IgD-negative memory B cell (primary cell): ENCODE results near the gene SMCP. TPM values are rescaled to one million over a fixed set of nuclear protein-coding genes. Genes with fewer than 3 reads are reported as not detected.

Experiments
- H3K27ac Mint-ChIP-seq, 3 donors: one replicate each; pipeline ENCODE4 v1.8.0; 2020 to 2022; ENCODE audit warnings: mild to moderate bottlenecking in 3 of 3, mixed read lengths in 3 of 3, moderate library complexity in 1 of 3
- H3K27me3 Mint-ChIP-seq: one replicate; pipeline ENCODE4 v1.8.0; 2021; ENCODE audit warnings: mixed read lengths
- H3K36me3 Mint-ChIP-seq: one replicate; pipeline ENCODE4 v1.8.0; 2020; ENCODE audit warnings: mild to moderate bottlenecking, mixed read lengths
- H3K4me1 Mint-ChIP-seq, 3 donors: one replicate each; pipeline ENCODE4 v1.8.0; 2020 to 2022; ENCODE audit warnings: mixed read lengths in 3 of 3, mild to moderate bottlenecking in 1 of 3
- H3K4me3 Mint-ChIP-seq, 4 donors: one replicate each; pipeline ENCODE4 v1.8.0; 2020 to 2022; ENCODE audit warnings: mild to moderate bottlenecking in 4 of 4, mixed read lengths in 4 of 4, moderate library complexity in 3 of 4
- H3K9me3 Mint-ChIP-seq, 3 donors: one replicate each; pipeline ENCODE4 v1.8.0; 2020 to 2021; ENCODE audit warnings: mixed read lengths in 3 of 3, mild to moderate bottlenecking in 1 of 3
- polyA plus RNA-seq: library from polyadenylated mRNA; unstranded; fragments of 300-500 nt; fragmentation: Illumina TruSeq; gene quantifications from one replicate; pipeline ENCODE4 v1.2.3, GENCODE V29; 2021

The SMCP gene
- polyA plus RNA-seq, 1 donor from 2014 or later: not detected

- no peak within 1 kb of the TSS for H3K27ac Mint-ChIP-seq
- H3K27me3 Mint-ChIP-seq: peaks cover 17% of the 10 kb centered on the region
- H3K36me3 Mint-ChIP-seq: no peaks in the 10 kb centered on the region
- H3K9me3 Mint-ChIP-seq: peaks cover 0 to 5% (median 0%) of the 10 kb centered on the region in 3 donors
- H3K4me1 Mint-ChIP-seq: no peaks in the 10 kb centered on the region
- no peak within 1 kb of the TSS for H3K4me3 Mint-ChIP-seq
Observed at GRCh38 chr1:152907686-152908601, 29.8 kb downstream of the SMCP start, which contains the start of gene IVL. Gene IVL, plus strand, starts transcription at chr1:152908546. Its CDS starts 1,252 bp downstream, at chr1:152909798.

- H3K4me1 Mint-ChIP-seq: no peaks in the 10 kb centered on the region
- H3K27ac Mint-ChIP-seq: no peak overlapping the region
- peaks cover 21% of the 10 kb centered on the region for H3K27me3 Mint-ChIP-seq
- H3K4me3 Mint-ChIP-seq: no peak overlapping the region
- peaks cover 0 to 5% (median 0%) of the 10 kb centered on the region in 3 donors for H3K9me3 Mint-ChIP-seq
- H3K36me3 Mint-ChIP-seq: no peaks in the 10 kb centered on the region
Observed at GRCh38 chr1:152909206-152909605, 31.1 kb downstream of the SMCP start.

- Mint-ChIP-seq H3K9me3 (peaks cover 0 to 5% (median 0%) of the 10 kb centered on the region in 3 donors), H3K36me3 (peaks cover 3% of the 10 kb centered on the region), H3K27ac (no peak overlapping the region), H3K27me3 (peaks cover 23% of the 10 kb centered on the region), H3K4me3 (no peak overlapping the region), H3K4me1 (no peaks in the 10 kb centered on the region)
Observed at GRCh38 chr1:152912471-152912870, 34.3 kb downstream of the SMCP start.

GRCh38 chr1:152912900-152913299, 34.8 kb downstream of the SMCP start:
- no peak overlapping the region for H3K27ac Mint-ChIP-seq
- H3K27me3 Mint-ChIP-seq: peaks cover 21% of the 10 kb centered on the region
- H3K4me3 Mint-ChIP-seq: no peak overlapping the region
- peaks cover 0 to 5% (median 0%) of the 10 kb centered on the region in 3 donors for H3K9me3 Mint-ChIP-seq
- no peaks in the 10 kb centered on the region for H3K4me1 Mint-ChIP-seq
- H3K36me3 Mint-ChIP-seq: peaks cover 3% of the 10 kb centered on the region

GRCh38 chr1:152917794-152918193, 39.7 kb downstream of the SMCP start:
- Mint-ChIP-seq H3K4me3 (no peak overlapping the region), H3K4me1 (no peaks in the 10 kb centered on the region), H3K36me3 (peaks cover 3% of the 10 kb centered on the region), H3K27me3 (peaks cover 13% of the 10 kb centered on the region), H3K9me3 (no peaks in the 10 kb centered on the region), H3K27ac (no peak overlapping the region)

- no peak overlapping the region for H3K27ac Mint-ChIP-seq
- no peaks in the 10 kb centered on the region for H3K9me3 Mint-ChIP-seq
- peaks cover 8% of the 10 kb centered on the region for H3K27me3 Mint-ChIP-seq
- peaks cover 0 to 2% (median 0%) of the 10 kb centered on the region in 3 donors for H3K4me1 Mint-ChIP-seq
- no peak overlapping the region for H3K4me3 Mint-ChIP-seq
- peaks cover 3% of the 10 kb centered on the region for H3K36me3 Mint-ChIP-seq
Observed at GRCh38 chr1:152919071-152919470, 40.9 kb downstream of the SMCP start.

- Mint-ChIP-seq H3K4me3 (peak overlapping the region in 1 of 4 donors; percentile 5), H3K27me3 (no peaks in the 10 kb centered on the region), H3K4me1 (peaks cover 0 to 4% (median 0%) of the 10 kb centered on the region in 3 donors), H3K9me3 (peaks cover 0 to 2% (median 0%) of the 10 kb centered on the region in 3 donors), H3K27ac (no peak overlapping the region), H3K36me3 (no peaks in the 10 kb centered on the region)
Observed at GRCh38 chr1:152924191-152924590, 46.1 kb downstream of the SMCP start.

- Mint-ChIP-seq H3K9me3 (peaks cover 0 to 2% (median 0%) of the 10 kb centered on the region in 3 donors), H3K27me3 (no peaks in the 10 kb centered on the region), H3K4me1 (peaks cover 0 to 4% (median 0%) of the 10 kb centered on the region in 3 donors), H3K27ac (no peak overlapping the region), H3K4me3 (no peak overlapping the region), H3K36me3 (no peaks in the 10 kb centered on the region)
Observed at GRCh38 chr1:152926091-152926490, 48.0 kb downstream of the SMCP start.

- no peak overlapping the region for H3K4me3 Mint-ChIP-seq
- peak overlapping the region in 1 of 3 donors; percentile 7 for H3K27ac Mint-ChIP-seq
- H3K36me3 Mint-ChIP-seq: no peaks in the 10 kb centered on the region
- peaks cover 0 to 4% (median 0%) of the 10 kb centered on the region in 3 donors for H3K4me1 Mint-ChIP-seq
- no peaks in the 10 kb centered on the region for H3K27me3 Mint-ChIP-seq
- H3K9me3 Mint-ChIP-seq: peaks cover 0 to 2% (median 0%) of the 10 kb centered on the region in 3 donors
Observed at GRCh38 chr1:152928671-152929070, 50.5 kb downstream of the SMCP start.

- H3K4me1 Mint-ChIP-seq: no peaks in the 10 kb centered on the region
- no peak overlapping the region for H3K27ac Mint-ChIP-seq
- H3K4me3 Mint-ChIP-seq: no peak overlapping the region
- H3K36me3 Mint-ChIP-seq: no peaks in the 10 kb centered on the region
- H3K27me3 Mint-ChIP-seq: peaks cover 9% of the 10 kb centered on the region
- H3K9me3 Mint-ChIP-seq: no peaks in the 10 kb centered on the region
Observed at GRCh38 chr1:152932170-152932811, 54.2 kb downstream of the SMCP start.

GRCh38 chr1:152933196-152933595, 55.1 kb downstream of the SMCP start:
- H3K36me3 Mint-ChIP-seq: no peaks in the 10 kb centered on the region
- H3K4me3 Mint-ChIP-seq: no peak overlapping the region
- no peak overlapping the region for H3K27ac Mint-ChIP-seq
- H3K4me1 Mint-ChIP-seq: no peaks in the 10 kb centered on the region
- H3K27me3 Mint-ChIP-seq: peaks cover 9% of the 10 kb centered on the region
- H3K9me3 Mint-ChIP-seq: no peaks in the 10 kb centered on the region

Other genes starting within 250 kb of the SMCP start
- gene LCE2D, start 214.9 kb upstream of the SMCP start, polyA plus RNA-seq: not detected
- gene LCE2C, start 203.0 kb upstream of the SMCP start, polyA plus RNA-seq: not detected
- not detected for gene LCE2B, start 192.2 kb upstream of the SMCP start, polyA plus RNA-seq
- gene LCE2A, start 180.0 kb upstream of the SMCP start, polyA plus RNA-seq: not detected
- not detected for gene LCE4A, start 170.2 kb upstream of the SMCP start, polyA plus RNA-seq
- gene KPRP, start 120.3 kb upstream of the SMCP start, polyA plus RNA-seq: not detected
- not detected for gene LCE1F, start 103.2 kb upstream of the SMCP start, polyA plus RNA-seq
- not detected for gene LCE1E, start 92.1 kb upstream of the SMCP start, polyA plus RNA-seq
- gene LCE1D, start 81.6 kb upstream of the SMCP start, polyA plus RNA-seq: not detected
- not detected for gene LCE1C, start 71.7 kb upstream of the SMCP start, polyA plus RNA-seq
- gene LCE1B, start 66.4 kb upstream of the SMCP start, polyA plus RNA-seq: not detected
- not detected for gene LCE1A, start 50.8 kb upstream of the SMCP start, polyA plus RNA-seq
- gene LCE6A, start 35.5 kb upstream of the SMCP start, polyA plus RNA-seq: not detected
- not detected for gene LCE7A, start 18.3 kb upstream of the SMCP start, polyA plus RNA-seq
- not detected for gene IVL, start 30.2 kb downstream of the SMCP start, polyA plus RNA-seq
- gene SPRR5, start 68.9 kb downstream of the SMCP start, polyA plus RNA-seq: not detected
- not detected for gene SPRR4, start 92.3 kb downstream of the SMCP start, polyA plus RNA-seq
- not detected for gene SPRR1A, start 105.8 kb downstream of the SMCP start, polyA plus RNA-seq
- not detected for gene SPRR3, start 123.4 kb downstream of the SMCP start, polyA plus RNA-seq
- not detected for gene SPRR1B, start 152.9 kb downstream of the SMCP start, polyA plus RNA-seq
- gene SPRR2D, start 162.8 kb downstream of the SMCP start, polyA plus RNA-seq: not detected
- gene SPRR2A, start 179.2 kb downstream of the SMCP start, polyA plus RNA-seq: not detected
- not detected for gene SPRR2B, start 193.3 kb downstream of the SMCP start, polyA plus RNA-seq
- gene SPRR2E, start 216.2 kb downstream of the SMCP start, polyA plus RNA-seq: not detected
- not detected for gene SPRR2F, start 235.2 kb downstream of the SMCP start, polyA plus RNA-seq